Brain microvascular endothelial cell (primary cell): Measurements from ENCODE around the gene SLC38A9.

Experiments used
- DNase-seq: peaks from one replicate; pipeline ENCODE4 v3.0.0-alpha.2; 2020
- H3K27ac ChIP-seq: fragments of 250-450 bp; sonication (Bioruptor Pico); 2 replicates; pipeline ENCODE4 v1.5.1; 2020; ENCODE audit warnings: mild to moderate bottlenecking, moderate library complexity
- H3K27me3 ChIP-seq: fragments of 250-450 bp; sonication (Bioruptor Pico); replicated peaks from 2 replicates; pipeline ENCODE4 v1.5.1; 2020; ENCODE audit warnings: mild to moderate bottlenecking
- H3K36me3 ChIP-seq: fragments of 250-450 bp; sonication (Bioruptor Pico); replicated peaks from 2 replicates; pipeline ENCODE4 v1.5.1; 2020; ENCODE audit warnings: mild to moderate bottlenecking
- H3K4me3 ChIP-seq: 2 replicates; pipeline ENCODE4 v1.5.1; 2011; ENCODE audit warnings: low read depth, mild to moderate bottlenecking, control low read depth, low read length, moderate library complexity
- CTCF ChIP-seq: IDR thresholded peaks from 2 replicates; pipeline ENCODE4 v1.5.1; 2011; ENCODE audit warnings: low read depth, mild to moderate bottlenecking, moderate library complexity, low read length, control low read depth, inconsistent platforms; ENCODE audit errors: missing control alignments
- in situ Hi-C: cut with HindIII; loops from 2 replicates; pipeline ENCODE4 v1.10.0; 2017; ENCODE audit warnings: low sequenced_read_pairs, low pct_ligation_motif_present

SLC38A9 gene

GRCh38 chr5:55714339-55714738 is 2.2 kb upstream of the SLC38A9 start:
- Histone ChIP-seq H3K36me3 (no peaks in the 10 kb centered on the region), H3K27me3 (no peaks in the 10 kb centered on the region), H3K27ac (no peak overlapping the region), H3K4me3 (no peak overlapping the region)
- TF ChIP-seq CTCF, result peak; percentile 32
- in situ Hi-C loops, result no loop called here
- no peak for DNase-seq

GRCh38 chr5:55713871-55714270 is 1.7 kb upstream of the SLC38A9 start:
- Histone ChIP-seq H3K27me3 (no peaks in the 10 kb centered on the region), H3K36me3 (no peaks in the 10 kb centered on the region), H3K27ac (no peak overlapping the region), H3K4me3 (no peak overlapping the region)
- no peak for TF ChIP-seq CTCF
- DNase-seq, result no peak
- in situ Hi-C loops, result no loop called here

- H3K27me3 ChIP-seq, result no peaks in the 10 kb centered on the region
- no peak overlapping the region for H3K27ac ChIP-seq
- no peaks in the 10 kb centered on the region for H3K36me3 ChIP-seq
- in situ Hi-C loops, result no loop called here
- DNase-seq, result no peak
- TF ChIP-seq CTCF, result no peak
- H3K4me3 ChIP-seq, result peak overlapping the region; percentile 98
Measured at GRCh38 chr5:55711507-55712022, 559 bp downstream of the SLC38A9 start.

GRCh38 chr5:55708732-55709131 is 3.4 kb downstream of the SLC38A9 start:
- no peak for DNase-seq

GRCh38 chr5:55706230-55706629 is 5.9 kb downstream of the SLC38A9 start:
- in situ Hi-C loops, result no loop called here

More at GRCh38 chr5:55708732-55709131, 3.4 kb downstream of the SLC38A9 start:
- Histone ChIP-seq H3K36me3 (no peaks in the 10 kb centered on the region), H3K27ac (no peak overlapping the region), H3K4me3 (no peak overlapping the region), H3K27me3 (no peaks in the 10 kb centered on the region)
- in situ Hi-C loops, result no loop called here
- TF ChIP-seq CTCF, result no peak

More at GRCh38 chr5:55706230-55706629, 5.9 kb downstream of the SLC38A9 start:
- no peak for DNase-seq
- H3K27ac ChIP-seq, result no peak overlapping the region
- H3K27me3 ChIP-seq, result no peaks in the 10 kb centered on the region
- no peaks in the 10 kb centered on the region for H3K36me3 ChIP-seq
- no peak for TF ChIP-seq CTCF
- H3K4me3 ChIP-seq, result no peak overlapping the region
